SIG-M5 treated with dmso at 0.1 percent for 504 hours (cell line): ENCODE measurements around the gene KIRREL2.
"Not testable (repeated sequence)": the region's sequence is repeated elsewhere in the genome, so short reads cannot be mapped to it uniquely, and the experiment has no call there.

Experiments
- DNase-seq: peaks from one replicate; lab custom pipeline; 2025; ENCODE audit not compliant: unreplicated experiment; lab: John Stamatoyannopoulos, UW

The KIRREL2 gene

GRCh38 chr19:35856546-35857149 lies at the start of gene KIRREL2:
KIRREL2 (plus strand) TSS chr19:35856911; CDS start chr19:35857120, 209 bp downstream.
- DNase-seq = peak; percentile 52

- no peak for DNase-seq
Measured at GRCh38 chr19:35807633-35808032, 49.1 kb upstream of the KIRREL2 start.

- DNase-seq = no peak
Measured at GRCh38 chr19:35811317-35812219, 45.1 kb upstream of the KIRREL2 start.

GRCh38 chr19:35812220-35813042 lies 44.3 kb upstream of the KIRREL2 start, which contains the start of gene PRODH2:
PRODH2 (minus strand) TSS chr19:35812845; CDS start chr19:35812805, 40 bp downstream.
- DNase-seq = no peak

GRCh38 chr19:35813043-35813890 lies 43.4 kb upstream of the KIRREL2 start:
- DNase-seq = no peak

GRCh38 chr19:35816262-35816661 lies 40.4 kb upstream of the KIRREL2 start:
- no peak for DNase-seq

GRCh38 chr19:35816846-35817245 lies 39.9 kb upstream of the KIRREL2 start:
- no peak for DNase-seq

- no peak for DNase-seq
Measured at GRCh38 chr19:35818445-35818844, 38.3 kb upstream of the KIRREL2 start.

- peak; percentile 76 for DNase-seq
Measured at GRCh38 chr19:35822579-35822978, 34.1 kb upstream of the KIRREL2 start.

- DNase-seq = no peak
Measured at GRCh38 chr19:35824150-35824549, 32.6 kb upstream of the KIRREL2 start.

- DNase-seq = peak; percentile 27
Measured at GRCh38 chr19:35828692-35829301, 27.9 kb upstream of the KIRREL2 start.

GRCh38 chr19:35830986-35831385 lies 25.7 kb upstream of the KIRREL2 start:
- DNase-seq = no peak

- no peak for DNase-seq
Measured at GRCh38 chr19:35832054-35832453, 24.7 kb upstream of the KIRREL2 start.

- no peak for DNase-seq
Measured at GRCh38 chr19:35833972-35834371, 22.7 kb upstream of the KIRREL2 start.

- not testable (repeated sequence) for DNase-seq
Measured at GRCh38 chr19:35836096-35836495, 20.6 kb upstream of the KIRREL2 start.

GRCh38 chr19:35841961-35842595 lies 14.6 kb upstream of the KIRREL2 start:
- DNase-seq = no peak

GRCh38 chr19:35842666-35843272 lies 13.9 kb upstream of the KIRREL2 start:
- DNase-seq = no peak

- DNase-seq = no peak
Measured at GRCh38 chr19:35843676-35844481, 12.8 kb upstream of the KIRREL2 start.
